ENCODE measurements around the gene HIRA.

The HIRA gene

GRCh38 chr22:19407649-19408606 is 23.6 kb downstream of the HIRA start:
- DNase-seq, result no peak

- no peak for DNase-seq
These were observed 24.7 kb downstream of the HIRA start for GRCh38 chr22:19406846-19407245.

GRCh38 chr22:19406281-19406811 is 25.2 kb downstream of the HIRA start:
- DNase-seq, result no peak

DNA sequence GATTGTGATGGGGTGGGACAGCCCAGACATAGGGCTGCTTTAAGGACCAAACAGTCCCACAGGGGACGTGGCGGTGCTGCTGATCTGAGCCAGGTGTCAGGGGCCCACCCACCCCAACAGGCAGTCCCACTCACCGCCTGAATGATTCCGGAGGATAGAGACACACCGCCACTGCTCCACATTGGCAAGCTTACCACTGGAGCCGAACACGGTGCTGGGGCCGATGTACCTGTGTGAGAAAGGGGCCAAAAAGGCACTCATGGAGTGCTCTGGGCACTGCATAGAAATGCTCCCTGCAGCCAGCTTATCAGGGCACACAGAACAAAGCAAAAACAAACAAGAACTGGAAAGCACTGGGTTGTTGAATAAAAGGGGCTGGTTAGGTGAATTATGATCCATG is 25.9 kb downstream of the HIRA start:
- no peak for DNase-seq

- no peak for DNase-seq
These were observed 26.4 kb downstream of the HIRA start for GRCh38 chr22:19405133-19405532.

DNA sequence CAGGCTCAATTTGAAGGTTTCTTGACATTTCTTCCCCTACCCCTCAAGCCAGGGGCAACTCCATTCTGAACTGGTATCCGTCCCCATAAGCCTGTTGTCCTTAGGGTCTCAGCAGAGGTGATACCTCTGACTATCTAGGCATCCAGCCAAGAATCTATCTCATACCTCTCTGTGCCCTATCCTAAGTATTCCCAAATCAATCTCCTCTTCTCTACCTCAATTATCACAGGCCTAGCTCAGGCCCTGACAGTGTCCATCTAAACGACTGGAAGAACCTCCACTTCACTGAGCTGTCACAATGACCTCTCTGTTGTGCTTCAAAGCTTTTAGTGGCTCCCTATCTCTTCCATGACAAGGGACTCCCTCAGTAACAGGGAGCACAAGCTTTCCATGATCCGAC is 26.9 kb downstream of the HIRA start:
- no peak for DNase-seq

- DNase-seq, result no peak
These were observed 28.8 kb downstream of the HIRA start for GRCh38 chr22:19402642-19403191.

GRCh38 chr22:19401483-19401882 is 30.1 kb downstream of the HIRA start:
- no peak for DNase-seq

- no peak for DNase-seq
These were observed 30.7 kb downstream of the HIRA start for GRCh38 chr22:19400881-19401280.

GRCh38 chr22:19398652-19399051 is 32.9 kb downstream of the HIRA start:
- DNase-seq, result no peak

GRCh38 chr22:19398206-19398605 is 33.3 kb downstream of the HIRA start:
- DNase-seq, result peak; percentile 28

GRCh38 chr22:19397734-19398104 is 33.8 kb downstream of the HIRA start:
- peak; percentile 11 for DNase-seq

GRCh38 chr22:19396934-19397733 is 34.4 kb downstream of the HIRA start:
- DNase-seq, result no peak

GRCh38 chr22:19396561-19396933 is 35.0 kb downstream of the HIRA start:
- no peak for DNase-seq

GRCh38 chr22:19395276-19395675 is 36.3 kb downstream of the HIRA start:
- no peak for DNase-seq

GRCh38 chr22:19394274-19395050 is 37.1 kb downstream of the HIRA start:
- DNase-seq, result no peak

DNA sequence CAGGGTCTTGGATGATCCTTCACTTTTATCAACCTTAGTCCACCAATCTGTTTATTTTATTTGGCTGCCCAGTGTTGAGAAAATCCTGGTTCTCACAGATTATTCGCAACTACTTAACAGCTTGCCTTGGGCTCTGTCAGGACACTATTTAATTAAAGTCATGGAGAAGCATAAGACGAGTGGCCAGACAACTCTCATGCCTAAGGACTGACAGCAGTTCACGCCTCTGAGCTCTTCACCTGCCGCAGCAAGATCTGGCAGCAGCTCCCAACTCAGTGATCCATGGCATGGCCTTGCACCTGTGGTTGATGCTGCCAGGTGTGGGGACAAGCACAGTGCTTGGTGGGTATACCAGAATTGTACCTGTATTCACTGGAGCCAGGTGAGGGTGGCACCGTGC is 37.8 kb downstream of the HIRA start:
- no peak for DNase-seq

DNA sequence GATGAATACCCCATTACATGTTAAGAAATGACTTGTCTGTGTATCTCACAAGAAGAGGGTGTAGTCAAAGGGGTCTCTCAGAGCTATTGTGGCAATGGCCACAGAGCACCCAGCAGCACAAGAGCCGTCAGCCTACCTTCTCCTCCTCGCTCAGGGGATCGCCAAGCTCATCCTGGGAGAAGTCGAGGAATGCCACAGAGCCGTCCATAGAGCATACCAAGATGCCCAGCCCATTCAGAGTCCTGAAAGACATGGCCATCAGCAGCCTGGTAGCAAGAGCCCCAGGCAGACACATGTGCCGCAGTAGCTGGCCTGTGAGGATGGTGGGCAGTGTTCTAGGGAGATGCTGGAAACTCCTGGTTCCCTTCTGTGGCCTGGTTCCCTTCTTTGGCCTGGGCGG is 44.0 kb downstream of the HIRA start:
- no peak for DNase-seq

DNA sequence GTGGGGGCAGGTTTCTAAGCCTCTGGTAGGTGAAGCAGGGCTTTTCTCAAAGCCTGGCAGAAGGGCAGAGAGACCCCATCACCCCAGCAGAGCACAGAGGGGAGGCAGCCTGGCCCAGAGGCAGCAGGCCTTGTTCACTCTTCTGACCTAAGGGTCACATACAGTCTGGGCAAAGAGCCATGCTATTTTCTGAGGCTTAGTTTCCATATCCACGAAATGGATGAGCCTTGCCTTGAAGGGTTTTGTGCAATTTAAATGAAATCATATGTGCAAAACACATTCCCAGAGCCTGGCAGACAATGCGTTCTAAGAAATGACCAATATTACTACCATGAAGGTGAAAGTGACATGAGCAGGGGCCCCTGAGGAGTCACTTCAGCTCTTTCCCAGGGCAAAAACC is 44.5 kb downstream of the HIRA start:
- DNase-seq, result no peak

- DNase-seq, result no peak
These were observed 45.3 kb downstream of the HIRA start for GRCh38 chr22:19386248-19386647.

DNA sequence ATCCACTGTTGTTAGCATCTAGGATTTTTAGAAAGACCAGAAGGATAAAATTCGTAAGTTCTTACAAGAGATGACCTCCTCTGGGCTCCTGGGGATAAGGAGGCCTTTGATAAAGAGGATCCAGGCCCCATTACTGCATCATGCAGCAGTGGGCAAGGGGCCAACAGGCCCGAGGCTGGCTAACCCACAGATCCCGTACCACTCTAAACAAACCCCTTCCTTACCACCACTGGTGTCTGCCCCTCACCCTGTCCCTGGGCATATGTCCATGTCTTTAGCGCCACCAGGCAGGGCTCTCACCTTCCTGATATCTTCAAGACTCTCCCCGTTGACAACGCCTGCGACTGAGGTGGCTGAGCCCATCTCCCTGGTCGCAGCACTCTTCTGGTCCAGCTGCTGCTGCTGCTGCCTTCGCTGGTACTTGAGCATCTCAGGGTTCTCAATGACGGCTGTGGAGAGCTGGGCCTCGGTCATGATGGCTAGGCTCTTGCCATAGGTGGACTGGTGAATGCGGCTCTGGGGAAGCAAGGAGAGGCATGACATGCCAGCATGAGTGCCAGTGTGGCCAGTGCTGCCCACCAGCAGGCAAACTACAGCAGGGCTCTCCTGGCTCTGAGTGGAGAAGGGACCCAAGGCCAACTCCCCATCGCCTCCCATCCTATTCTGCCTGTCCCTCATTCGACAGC is 46.2 kb downstream of the HIRA start:
- no peak for DNase-seq

GRCh38 chr22:19383292-19383691 is 48.2 kb downstream of the HIRA start:
- DNase-seq, result no peak
